Right lobe of liver (tissue), 6 donors: Measurements from ENCODE around the gene BBX. TPM values are rescaled to one million over a fixed set of nuclear protein-coding genes. Genes with fewer than 3 reads are reported as not detected.
A peak's percentile ranks its signal among the peaks of the same experiment; 100 is the strongest.

Experiments used
- ATAC-seq, 4 donors: fragments of 200-7000 bp; cut with Tn5 transposase; one replicate each; pipeline ENCODE4 v1.9.1; 2020; ENCODE audit warnings: mild to moderate bottlenecking in 4 of 4, moderate library complexity in 4 of 4
- DNase-seq, 3 donors: peaks; one replicate each; pipeline ENCODE4 v3.0.0-alpha.2; 2020
- H3K27ac ChIP-seq, 3 donors: fragments of 200-600 bp; one replicate each; pipeline ENCODE4 v1.8.0; 2022
- H3K27me3 ChIP-seq, 2 donors: fragments of 200-600 bp; one replicate each; pipeline ENCODE4 v1.8.0; 2022
- H3K36me3 ChIP-seq, 4 donors: fragments of 200-600 bp; sonication (generic) in 1 of 4; one replicate each; pipeline versions ENCODE4 v1.5.1 to v1.8.0; 2017 to 2022; ENCODE audit warnings: control low read depth in 1 of 4
- H3K4me1 ChIP-seq, 4 donors: fragments of 200-600 bp; sonication (generic) in 1 of 4; one replicate each; pipeline versions ENCODE4 v1.5.1 to v1.8.0; 2017 to 2022; ENCODE audit warnings: control low read depth in 1 of 4
- H3K4me3 ChIP-seq, 3 donors: fragments of 200-600 bp; one replicate each; pipeline ENCODE4 v1.8.0; 2022
- H3K9me3 ChIP-seq, 4 donors: fragments of 200-600 bp; sonication (generic) in 1 of 4; one replicate each; pipeline versions ENCODE4 v1.5.1 to v1.8.0; 2017 to 2022; ENCODE audit warnings: control low read depth in 1 of 4
- POLR2A ChIP-seq: fragments of 450-650 bp; IDR thresholded peaks from one replicate; pipeline ENCODE4 v1.6.1; 2017; ENCODE audit warnings: antibody characterized with exemption, mild to moderate bottlenecking
- WGBS: methylation state at CpG from one replicate; pipeline ENCODE4 v1.1.6; 2018; ENCODE audit warnings: low coverage, low lambda C conversion rate; ENCODE audit not compliant: insufficient coverage; ENCODE audit errors: missing lambda C conversion rate; 5-methylcytosine and 5-hydroxymethylcytosine counted together
- intact Hi-C, 2 donors: fragments of 100-400 bp; cut with DNase I; formaldehyde crosslinking; loops; one replicate each; pipeline versions ENCODE4 v1.11.2 to v1.14.1; 2022
- long read RNA-seq: library from polyadenylated mRNA; unstranded; transcript quantifications from one replicate; pipeline ENCODE4 v2.0.0, GENCODE V29; 2019
- total RNA-seq, 6 experiments: library from RNA; depleted of rRNA in 2 of 6; stranded (reverse); fragments of >200 nt in 2 of 6; fragmentation: NEBNext Ultra II Directional in 3 of 6; extraction: Animal tissue kit (Norgen Biotek cat#: 25700) in 3 of 6; gene quantifications; one replicate each; pipeline versions ENCODE4 v1.1.0 to v1.2.4, GENCODE V29; 2016 to 2023
- TF ChIP-seq, protein P1 (sequence below), 4 donors: fragments of 200-600 bp in 3 of 4; fragments of 450-650 bp in 1 of 4; IDR thresholded peaks; one replicate each; pipeline versions ENCODE4 v1.5.1 to v1.8.0; 2016 to 2022; ENCODE audit warnings: antibody characterized with exemption in 4 of 4, mild to moderate bottlenecking in 2 of 4
- donor health status: DM: no; HTN: yes; CAD: no.
- donor health status: DM: no; HTN: no; CAD: no.
- donor health status: DM: no; HTN: no; CAD: no.
- donor health status: DM: no; HTN: yes; CAD: no.
- donor health status: DM: no; HTN: yes; CAD: no.

The BBX gene
- 10 to 100 TPM; 15.0 to 22.4 (median 19.1) TPM for total RNA-seq
- long read RNA-seq, partial matches to known transcripts = 4 of 7 reads
- long read RNA-seq, other reads (novel, unspliced or antisense) = 3 of 7 reads

DNA sequence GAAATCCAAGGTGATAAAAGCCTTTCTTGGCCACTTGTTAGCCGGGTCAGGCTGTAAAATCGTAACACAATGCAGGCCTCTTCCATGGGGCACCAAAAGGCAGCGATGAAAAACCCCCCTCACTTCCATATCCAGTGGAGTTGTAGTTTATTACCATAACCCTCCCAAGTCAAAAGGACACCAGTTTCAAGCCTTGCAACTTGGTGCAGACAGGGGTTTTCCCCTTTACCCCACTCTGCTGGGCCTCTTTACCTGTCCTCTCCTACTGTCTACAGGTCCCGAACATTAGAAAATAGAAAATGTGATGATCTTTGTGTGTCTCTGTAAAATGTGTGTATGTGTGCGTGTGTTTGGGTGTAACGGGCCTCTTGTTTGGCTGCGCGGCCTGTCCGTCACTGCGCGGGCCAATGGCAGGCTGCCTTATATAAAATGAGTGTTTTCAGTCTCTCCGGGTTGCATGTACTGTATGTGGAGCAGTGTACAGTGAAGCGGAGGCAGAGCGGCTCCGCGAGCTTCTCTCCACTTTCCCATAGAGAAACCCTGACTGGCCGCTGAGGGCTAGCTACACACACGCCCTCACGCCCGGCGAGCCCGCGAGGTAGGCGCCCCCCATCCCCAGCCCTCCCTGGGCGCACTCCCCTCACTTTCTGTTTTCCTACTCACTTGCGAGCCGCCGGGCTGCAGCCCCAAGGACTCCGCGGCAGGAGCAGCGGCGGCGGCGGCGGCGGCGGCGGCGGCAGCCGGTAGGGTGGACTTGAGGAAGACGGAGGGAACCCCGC, at the start of gene BBX:
Gene BBX (plus strand): TSS at position 453 of the 779 bp plus-strand sequence. CDS start 187,499 bp downstream, outside the sequence.
- Histone ChIP-seq H3K4me1 (peaks cover 0 to 7% (median 0%) of the 10 kb centered on the region in 4 donors), H3K27me3 (no peaks in the 10 kb centered on the region), H3K9me3 (no peaks in the 10 kb centered on the region), H3K36me3 (no peaks in the 10 kb centered on the region), H3K27ac (peak within 1 kb of the TSS; percentile 84 to 92 (median 87)), H3K4me3 (peak within 1 kb of the TSS; percentile 73 to 80 (median 76))
- TF ChIP-seq, protein P1, sequence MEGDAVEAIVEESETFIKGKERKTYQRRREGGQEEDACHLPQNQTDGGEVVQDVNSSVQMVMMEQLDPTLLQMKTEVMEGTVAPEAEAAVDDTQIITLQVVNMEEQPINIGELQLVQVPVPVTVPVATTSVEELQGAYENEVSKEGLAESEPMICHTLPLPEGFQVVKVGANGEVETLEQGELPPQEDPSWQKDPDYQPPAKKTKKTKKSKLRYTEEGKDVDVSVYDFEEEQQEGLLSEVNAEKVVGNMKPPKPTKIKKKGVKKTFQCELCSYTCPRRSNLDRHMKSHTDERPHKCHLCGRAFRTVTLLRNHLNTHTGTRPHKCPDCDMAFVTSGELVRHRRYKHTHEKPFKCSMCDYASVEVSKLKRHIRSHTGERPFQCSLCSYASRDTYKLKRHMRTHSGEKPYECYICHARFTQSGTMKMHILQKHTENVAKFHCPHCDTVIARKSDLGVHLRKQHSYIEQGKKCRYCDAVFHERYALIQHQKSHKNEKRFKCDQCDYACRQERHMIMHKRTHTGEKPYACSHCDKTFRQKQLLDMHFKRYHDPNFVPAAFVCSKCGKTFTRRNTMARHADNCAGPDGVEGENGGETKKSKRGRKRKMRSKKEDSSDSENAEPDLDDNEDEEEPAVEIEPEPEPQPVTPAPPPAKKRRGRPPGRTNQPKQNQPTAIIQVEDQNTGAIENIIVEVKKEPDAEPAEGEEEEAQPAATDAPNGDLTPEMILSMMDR (IDR thresholded peaks at IDR 0.05) = no peak
- TF ChIP-seq POLR2A = peak; percentile 79
- DNase-seq (peak; percentile 86 to 93 (median 92)), ATAC-seq (peak; percentile 85 to 94 (median 90))
- intact Hi-C loops = no loop called here
- WGBS = 0% methylated on average over 25 of the region's 42 CpGs

DNA sequence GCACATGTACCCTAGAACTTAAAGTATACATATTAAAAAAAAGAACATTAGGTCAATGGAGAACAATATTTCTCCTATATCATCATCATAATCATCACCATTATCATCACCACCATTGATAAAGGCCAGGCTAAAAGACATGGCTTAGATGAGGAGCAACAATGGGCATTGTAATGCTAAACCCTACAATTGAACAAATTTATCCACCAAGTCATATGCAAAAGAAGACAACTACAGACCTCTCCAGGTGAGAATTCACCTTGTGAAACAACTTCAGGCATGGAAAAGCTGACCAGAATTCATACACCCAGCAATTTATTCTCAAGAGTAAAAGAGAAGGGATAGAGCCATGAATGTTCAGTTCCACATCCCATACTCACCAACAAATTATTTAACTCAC, 46.3 kb upstream of the BBX start:
- TF ChIP-seq POLR2A = no peak
- H3K36me3 ChIP-seq = no peaks in the 10 kb centered on the region
- intact Hi-C loops = no loop called here
- no peaks in the 10 kb centered on the region for H3K9me3 ChIP-seq
- DNase-seq (no peak), ATAC-seq (no peak)
- H3K4me1 ChIP-seq = no peaks in the 10 kb centered on the region
- no peak overlapping the region for H3K4me3 ChIP-seq
- no peak overlapping the region for H3K27ac ChIP-seq
- H3K27me3 ChIP-seq = no peaks in the 10 kb centered on the region

- no peak for ATAC-seq
- TF ChIP-seq, protein P1 (IDR thresholded peaks at IDR 0.05) = no peak
- no peak for TF ChIP-seq POLR2A
- Histone ChIP-seq H3K4me1 (peaks cover 0 to 13% (median 0%) of the 10 kb centered on the region in 4 donors), H3K27me3 (no peaks in the 10 kb centered on the region), H3K36me3 (no peaks in the 10 kb centered on the region), H3K4me3 (no peak overlapping the region), H3K9me3 (no peaks in the 10 kb centered on the region), H3K27ac (no peak overlapping the region)
- no peak for DNase-seq
- WGBS = 96% methylated on average over 2 of the region's 2 CpGs
- intact Hi-C loops = no loop called here
Observed at GRCh38 chr3:107487490-107487889, 35.3 kb upstream of the BBX start.

- no peaks in the 10 kb centered on the region for H3K36me3 ChIP-seq
- no peak overlapping the region for H3K4me3 ChIP-seq
- H3K9me3 ChIP-seq = no peaks in the 10 kb centered on the region
- DNase-seq (peak; percentile 58 to 77 (median 68)), ATAC-seq (peak; percentile 80 to 97 (median 91))
- H3K27ac ChIP-seq = no peak overlapping the region
- intact Hi-C loops = no loop called here
- H3K27me3 ChIP-seq = no peaks in the 10 kb centered on the region
- TF ChIP-seq, protein P1 (IDR thresholded peaks at IDR 0.05) = no peak
- TF ChIP-seq POLR2A = no peak
- 41% methylated on average over 4 of the region's 4 CpGs for WGBS
- peaks cover 0 to 13% (median 0%) of the 10 kb centered on the region in 4 donors for H3K4me1 ChIP-seq
Observed at GRCh38 chr3:107488942-107489341, 33.8 kb upstream of the BBX start.

DNA sequence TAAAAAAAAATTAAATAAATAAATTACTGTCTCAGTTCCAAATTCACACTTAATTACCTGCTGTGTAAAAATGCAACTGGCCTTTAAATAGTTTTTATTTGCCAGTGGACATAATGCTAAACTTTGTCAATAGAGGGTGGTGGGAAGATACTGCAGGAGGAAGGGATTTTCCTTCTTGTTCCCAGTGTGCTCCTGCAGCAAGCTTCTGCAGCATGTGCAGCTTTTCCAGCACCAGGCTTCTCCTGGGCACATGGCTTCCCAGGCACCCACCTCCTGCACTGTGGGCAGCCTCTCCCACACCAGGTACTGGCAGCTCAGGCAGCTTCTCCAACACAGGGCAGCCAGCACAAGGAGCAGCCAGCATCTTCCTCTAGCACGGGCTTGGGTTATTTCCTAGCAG, 29.6 kb upstream of the BBX start:
- no peak for ATAC-seq
- no peaks in the 10 kb centered on the region for H3K27me3 ChIP-seq

More for the DNA sequence above, 29.6 kb upstream of the BBX start:
- intact Hi-C loops = no loop called here
- DNase-seq = no peak
- Histone ChIP-seq H3K9me3 (no peaks in the 10 kb centered on the region), H3K36me3 (no peaks in the 10 kb centered on the region), H3K4me1 (peaks cover 0 to 12% (median 0%) of the 10 kb centered on the region in 4 donors), H3K4me3 (no peak overlapping the region), H3K27ac (no peak overlapping the region)
- TF ChIP-seq POLR2A = no peak
- TF ChIP-seq, protein P1 (IDR thresholded peaks at IDR 0.05) = no peak
- WGBS = 80% methylated on average over 1 of the region's 1 CpG
